Endothelial cell of umbilical vein (primary cell): ENCODE results near the gene TSEN2. TPM values are rescaled to one million over a fixed set of nuclear protein-coding genes. Genes with fewer than 3 reads are reported as not detected.

Experiments
- Bru-seq: library from RNA; stranded (reverse); fragments of 400-500 nt; gene quantifications from one replicate; lab custom pipeline; 2021; lab: Mats Ljungman, UMichigan
- BruChase-seq, 2 experiments: library from RNA; stranded (reverse); fragments of 400-500 nt; gene quantifications; one replicate each; lab custom pipeline; 2021; lab: Mats Ljungman, UMichigan
- BruUV-seq: library from RNA; stranded (reverse); fragments of 400-500 nt; replicated peaks from 2 replicates; lab custom pipeline; 2021; lab: Mats Ljungman, UMichigan
- CTCF ChIA-PET: fragments of 300-600, 350-600 bp; sonication (Branson Sonifier 250); formaldehyde crosslinking; loops from one replicate; lab custom pipeline; 2021; ENCODE audit warnings: antibody characterized with exemption, inconsistent platforms; lab: Charles Lee
- POLR2A ChIA-PET: fragments of 300-600, 350-600 bp; sonication (Branson Sonifier 250); formaldehyde crosslinking; loops from one replicate; lab custom pipeline; 2021; ENCODE audit warnings: antibody characterized with exemption, inconsistent platforms; lab: Charles Lee
- DNase-seq: peaks from one replicate; pipeline ENCODE4 v3.0.0-alpha.2; 2011; ENCODE audit warnings: low read depth, low spot score
- FAIRE-seq: peaks from 2 replicates; lab custom pipeline; 2011; peaks lifted over from hg19 to GRCh38; lab: Jason Lieb, UNC
- H2AFZ ChIP-seq: 2 replicates; pipeline ENCODE4 v1.6.0; 2012; ENCODE audit warnings: low read depth, low read length, control low read depth, inconsistent platforms
- H3K27ac ChIP-seq: 2 replicates; pipeline ENCODE4 v1.5.1; 2011; ENCODE audit warnings: low read depth, mild to moderate bottlenecking, control low read depth, low read length, moderate library complexity; ENCODE audit not compliant: insufficient read depth
- H3K27me3 ChIP-seq, 2 experiments: 2 replicates each; pipeline versions ENCODE4 v1.6.0 to v1.6.1; 2011; ENCODE audit warnings: low read length in 2 of 2, mixed read lengths in 1 of 2; ENCODE audit not compliant: control insufficient read depth in 2 of 2, insufficient read depth in 2 of 2
- H3K36me3 ChIP-seq, 2 experiments: 2 replicates in 1 of 2; 3 replicates in 1 of 2; pipeline ENCODE4 v1.5.1; 2011; ENCODE audit warnings: low read length in 2 of 2, mild to moderate bottlenecking in 1 of 2, moderate library complexity in 1 of 2; ENCODE audit not compliant: control insufficient read depth in 2 of 2, insufficient read depth in 2 of 2; ENCODE audit errors: extremely low read depth in 1 of 2
- H3K4me1 ChIP-seq: 3 replicates; pipeline ENCODE4 v1.5.1; 2011; ENCODE audit warnings: mild to moderate bottlenecking, low read length; ENCODE audit not compliant: control insufficient read depth, insufficient read depth; ENCODE audit errors: extremely low read depth
- H3K4me2 ChIP-seq: 2 replicates; pipeline ENCODE4 v1.6.1; 2011; ENCODE audit warnings: low read length, control low read depth, mixed read lengths; ENCODE audit not compliant: insufficient read depth
- H3K4me3 ChIP-seq, 3 experiments: fragments of 200-600 bp in 1 of 3; sonication (generic), shearing (Covaris generic) in 1 of 3; replicated peaks in 1 of 3; 2 replicates each; pipeline ENCODE4 v1.5.1; 2011 to 2016; ENCODE audit warnings: control low read depth in 3 of 3, low read length in 3 of 3, mild to moderate bottlenecking in 2 of 3, inconsistent platforms in 1 of 3, low read depth in 1 of 3, moderate library complexity in 1 of 3; ENCODE audit not compliant: insufficient read depth in 1 of 3
- H3K79me2 ChIP-seq: 2 replicates; pipeline ENCODE4 v1.6.0; 2012; ENCODE audit warnings: low read length, inconsistent platforms; ENCODE audit not compliant: control insufficient read depth, insufficient read depth
- H3K9ac ChIP-seq: replicated peaks from 2 replicates; pipeline ENCODE3; 2011; ENCODE audit warnings: low read length, control low read depth; ENCODE audit not compliant: insufficient read depth; ENCODE audit errors: extremely low read depth
- H3K9me1 ChIP-seq: replicated peaks from 3 replicates; pipeline ENCODE4 v1.6.0; 2011; ENCODE audit warnings: mild to moderate bottlenecking, low read length; ENCODE audit not compliant: control insufficient read depth, insufficient read depth; ENCODE audit errors: extremely low read depth
- H3K9me3 ChIP-seq: replicated peaks from 2 replicates; pipeline ENCODE4 v1.5.1; 2012; ENCODE audit warnings: low read length, inconsistent platforms; ENCODE audit not compliant: control insufficient read depth, insufficient read depth
- H4K20me1 ChIP-seq: replicated peaks from 2 replicates; pipeline ENCODE3; 2011; ENCODE audit warnings: mild to moderate bottlenecking, low read length; ENCODE audit not compliant: control insufficient read depth, insufficient read depth; ENCODE audit errors: extremely low read depth
- EZH2 ChIP-seq: IDR thresholded peaks from 2 replicates; pipeline ENCODE4 v1.6.1; 2012; ENCODE audit warnings: borderline replicate concordance, low read depth, mild to moderate bottlenecking, moderate library complexity, low read length, inconsistent platforms; ENCODE audit not compliant: severe bottlenecking
- FOS ChIP-seq: IDR thresholded peaks from 2 replicates; pipeline ENCODE4 v1.6.1; 2011; ENCODE audit warnings: mild to moderate bottlenecking, low read length, moderate library complexity, borderline replicate concordance; ENCODE audit not compliant: insufficient read depth
- GATA2 ChIP-seq: IDR thresholded peaks from 2 replicates; pipeline ENCODE4 v1.7.0; 2011; ENCODE audit warnings: low read depth, mild to moderate bottlenecking, moderate library complexity, mixed read lengths, low read length; ENCODE audit not compliant: insufficient read length, insufficient read depth
- JUN ChIP-seq: IDR thresholded peaks from 2 replicates; pipeline ENCODE4 v1.6.1; 2011; ENCODE audit warnings: borderline replicate concordance, low read depth; ENCODE audit not compliant: insufficient read length, insufficient read depth
- MYC ChIP-seq: IDR thresholded peaks from one replicate; pipeline ENCODE4 v1.6.1; 2011; ENCODE audit warnings: mild to moderate bottlenecking, low read depth, low read length
- POLR2A ChIP-seq: IDR thresholded peaks from 2 replicates; pipeline ENCODE4 v1.6.1; 2012; ENCODE audit warnings: low read depth, mild to moderate bottlenecking, control low read depth, low read length
- POLR2AphosphoS5 ChIP-seq: IDR thresholded peaks from 2 replicates; pipeline ENCODE4 v1.6.1; 2012; ENCODE audit warnings: low read depth, mild to moderate bottlenecking, control low read depth, low read length, moderate library complexity; ENCODE audit not compliant: insufficient read depth
- dilution Hi-C: fragments of 300-500 bp; cut with MboI; formaldehyde crosslinking; loops from one replicate; pipeline ENCODE4 v1.15.0; 2019; ENCODE audit warnings: low sequenced_read_pairs; ENCODE audit not compliant: extremely low pct_ligation_motif_present
- intact Hi-C: fragments of 100-400 bp; cut with micrococcal nuclease; formaldehyde crosslinking; loops from one replicate; pipeline ENCODE4 v1.10.0; 2022
- long read RNA-seq: library from polyadenylated mRNA; stranded (forward); transcript quantifications from one replicate; pipeline ENCODE4 v2.0.0, GENCODE V29; 2021
- polyA minus RNA-seq, 3 experiments: library from RNA; depleted of rRNA, polyadenylated mRNA; stranded (reverse); fragments of >200 nt; gene quantifications; 1 replicate in 1 of 3; 2 replicates in 2 of 3; pipeline ENCODE4 v1.2.3, GENCODE V29; 2011
- polyA plus RNA-seq, 4 experiments: library from polyadenylated mRNA; depleted of rRNA in 3 of 4; stranded (reverse) in 3 of 4; unstranded in 1 of 4; fragments of >200 nt; gene quantifications; 2 replicates each; pipeline versions ENCODE4 v1.2.1 to v1.2.3, GENCODE V29; 2011 to 2012; ENCODE audit warnings: missing spikeins in 1 of 4
- total RNA-seq: library from RNA; stranded (reverse); gene quantifications from 2 replicates; pipeline ENCODE4 v1.2.3, GENCODE V29; 2021
- TF ChIP-seq, protein P1 (sequence below), 2 donors: IDR thresholded peaks; 1 replicate in 1 of 2; 2 replicates in 1 of 2; pipeline ENCODE4 v1.5.1; 2011; ENCODE audit warnings: low read length in 2 of 2, mild to moderate bottlenecking in 2 of 2, moderate library complexity in 2 of 2, control low read depth in 1 of 2, inconsistent platforms in 1 of 2, low read depth in 1 of 2; ENCODE audit not compliant: insufficient read depth in 1 of 2; ENCODE audit errors: extremely low read depth in 1 of 2
- TF ChIP-seq, protein P2 (sequence below): IDR thresholded peaks from 2 replicates; pipeline ENCODE4 v1.6.1; 2011; ENCODE audit not compliant: insufficient read depth, insufficient read length

The TSEN2 gene
- 12.1 and 12.6 TPM in 2 replicates for total RNA-seq
- 6.9 and 8.3 TPM in 2 replicates for polyA plus RNA-seq
- polyA plus RNA-seq (2011; cell fraction: cytosol; rRNA removed): 5.2 and 5.5 TPM in 2 replicates
- 16.0 and 23.9 TPM in 2 replicates for polyA plus RNA-seq (2011; cell fraction: nucleus; rRNA removed)
- polyA plus RNA-seq (2012): 8.6 and 12.3 TPM in 2 replicates
- polyA minus RNA-seq: 9.3 and 11.0 TPM in 2 replicates
- 25.5 TPM for polyA minus RNA-seq (2011; cell fraction: cytosol; rRNA and poly(A)+ RNA removed)
- 12.8 and 14.1 TPM in 2 replicates for polyA minus RNA-seq (2011; cell fraction: nucleus; rRNA and poly(A)+ RNA removed)
- Bru-seq, nascent RNA: percentile 69 among the genes with signal in this experiment
- percentile 55 among the genes with signal in this experiment for BruChase-seq, experiment 1, labeled RNA remaining after a 6-hour chase
- BruChase-seq, experiment 2, labeled RNA remaining after a 2-hour chase: percentile 68 among the genes with signal in this experiment
- long read RNA-seq, partial matches to known transcripts: 9 of 26 reads
- long read RNA-seq, other reads (novel, unspliced or antisense): 16 of 26 reads

DNA sequence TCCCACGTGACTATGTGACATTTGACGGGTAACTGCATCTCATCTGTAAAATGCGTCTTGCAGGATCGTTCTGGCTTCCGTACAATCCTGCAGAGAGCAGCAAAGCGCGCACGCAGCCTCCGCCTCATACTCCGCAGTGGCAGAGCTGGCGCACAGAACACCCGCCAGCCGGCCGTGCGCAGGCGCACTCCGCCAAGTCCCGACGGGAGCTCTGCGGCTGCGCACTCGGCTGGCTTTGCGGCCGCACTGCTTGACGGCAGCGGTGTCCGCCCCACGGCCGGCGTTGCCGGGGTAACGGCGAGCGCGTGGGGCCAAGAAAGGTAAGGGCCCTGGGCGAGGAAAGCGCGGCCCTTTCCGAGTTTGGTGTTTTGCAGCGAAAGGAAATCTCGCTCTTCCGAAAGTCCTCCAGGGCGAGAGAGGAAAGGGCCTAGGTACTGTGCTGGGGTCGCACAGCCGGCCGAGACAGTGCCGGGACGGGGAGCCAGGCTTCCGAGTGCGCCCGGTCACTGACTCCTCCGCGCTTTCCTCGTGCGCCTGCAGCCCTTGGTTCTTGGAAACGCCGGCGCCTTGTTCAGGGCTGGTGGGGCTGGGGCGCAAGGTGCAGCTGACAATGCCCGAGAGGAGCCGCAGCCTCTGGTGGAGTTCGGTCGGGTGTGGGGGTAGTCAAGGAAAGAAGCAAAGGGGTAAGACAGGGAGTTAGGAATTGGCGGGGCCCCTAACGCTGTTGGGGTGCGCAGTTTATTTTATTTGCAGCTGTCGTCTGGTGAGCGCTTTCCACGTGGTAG, at the start of gene TSEN2:
TSS of gene TSEN2 (plus strand) at position 283 of the 785 bp plus-strand sequence. CDS start 5,321 bp downstream, outside the sequence.
- peak; percentile 91 for FAIRE-seq
- TSS peak; percentile 45 for BruUV-seq
- peak; percentile 86 for TF ChIP-seq POLR2A
- TF ChIP-seq POLR2AphosphoS5: peak; percentile 74
- TF ChIP-seq MYC: no peak
- TF ChIP-seq FOS: peak; percentile 6
- TF ChIP-seq, protein P1, sequence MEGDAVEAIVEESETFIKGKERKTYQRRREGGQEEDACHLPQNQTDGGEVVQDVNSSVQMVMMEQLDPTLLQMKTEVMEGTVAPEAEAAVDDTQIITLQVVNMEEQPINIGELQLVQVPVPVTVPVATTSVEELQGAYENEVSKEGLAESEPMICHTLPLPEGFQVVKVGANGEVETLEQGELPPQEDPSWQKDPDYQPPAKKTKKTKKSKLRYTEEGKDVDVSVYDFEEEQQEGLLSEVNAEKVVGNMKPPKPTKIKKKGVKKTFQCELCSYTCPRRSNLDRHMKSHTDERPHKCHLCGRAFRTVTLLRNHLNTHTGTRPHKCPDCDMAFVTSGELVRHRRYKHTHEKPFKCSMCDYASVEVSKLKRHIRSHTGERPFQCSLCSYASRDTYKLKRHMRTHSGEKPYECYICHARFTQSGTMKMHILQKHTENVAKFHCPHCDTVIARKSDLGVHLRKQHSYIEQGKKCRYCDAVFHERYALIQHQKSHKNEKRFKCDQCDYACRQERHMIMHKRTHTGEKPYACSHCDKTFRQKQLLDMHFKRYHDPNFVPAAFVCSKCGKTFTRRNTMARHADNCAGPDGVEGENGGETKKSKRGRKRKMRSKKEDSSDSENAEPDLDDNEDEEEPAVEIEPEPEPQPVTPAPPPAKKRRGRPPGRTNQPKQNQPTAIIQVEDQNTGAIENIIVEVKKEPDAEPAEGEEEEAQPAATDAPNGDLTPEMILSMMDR (IDR thresholded peaks at IDR 0.05; ENCODE audit: extremely low read depth in 1 of 2, insufficient read depth in 1 of 2, low read depth in 1 of 2, low read length in 2 of 2): no peak
- TF ChIP-seq GATA2: no peak
- TF ChIP-seq JUN: no peak
- no peak for TF ChIP-seq EZH2
- TF ChIP-seq, protein P2, sequence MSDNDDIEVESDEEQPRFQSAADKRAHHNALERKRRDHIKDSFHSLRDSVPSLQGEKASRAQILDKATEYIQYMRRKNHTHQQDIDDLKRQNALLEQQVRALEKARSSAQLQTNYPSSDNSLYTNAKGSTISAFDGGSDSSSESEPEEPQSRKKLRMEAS: peak; percentile 15
- peak within 1 kb of the TSS; percentile 94 for H3K4me2 ChIP-seq
- no peaks in the 10 kb centered on the region for H3K9me3 ChIP-seq
- H3K79me2 ChIP-seq: peaks cover 17% of the 10 kb centered on the region
- peak within 1 kb of the TSS; percentile 58 for H3K9ac ChIP-seq
- H3K27me3 ChIP-seq: no peaks in the 10 kb centered on the region
- peak within 1 kb of the TSS; percentile 61 for H2AFZ ChIP-seq
- CTCF ChIA-PET: interaction anchor here (0.7 to 3.8 kb wide), 16 partner anchors 8 to 638 kb away, joined by 3 to 37 read pairs (median 4); partner anchors contain the start of genes TAMM41 and TIMP4
- H4K20me1 ChIP-seq: no peaks in the 10 kb centered on the region
- peaks cover 23% of the 10 kb centered on the region for H3K4me1 ChIP-seq
- H3K27ac ChIP-seq: no peak within 1 kb of the TSS
- DNase-seq: peak; percentile 96
- intact Hi-C loops (loop anchor here (1.0 to 5.0 kb wide), 5 partner anchors 72 to 480 kb away; partner anchors contain the start of genes RAF1 and SYN2), dilution Hi-C loops (no loop called here)
- H3K36me3 ChIP-seq: no peaks in the 10 kb centered on the region
- no peaks in the 10 kb centered on the region for H3K9me1 ChIP-seq
- H3K4me3 ChIP-seq: peak within 1 kb of the TSS; percentile 51 to 59 (median 58)
- POLR2A ChIA-PET: no interaction called here
